Bronchial epithelial cell (primary cell): Measurements from ENCODE around the gene DVL2. TPM values are rescaled to one million over a fixed set of nuclear protein-coding genes. Genes with fewer than 3 reads are reported as not detected.

ENCODE experiments used
- DNase-seq: peaks from one replicate; pipeline ENCODE4 v3.0.0-alpha.2; 2010; ENCODE audit warnings: low read depth
- FAIRE-seq: peaks from 2 replicates; lab custom pipeline; 2011; peaks lifted over from hg19 to GRCh38; lab: Jason Lieb, UNC
- H3K27me3 ChIP-seq: 2 replicates; pipeline ENCODE4 v1.5.1; 2011; ENCODE audit warnings: low read length; ENCODE audit not compliant: control insufficient read depth, insufficient read depth
- H3K36me3 ChIP-seq: 2 replicates; pipeline ENCODE4 v1.5.1; 2011; ENCODE audit warnings: low read length; ENCODE audit not compliant: control insufficient read depth, insufficient read depth
- H3K4me3 ChIP-seq: 2 replicates; pipeline ENCODE4 v1.5.1; 2011; ENCODE audit warnings: mild to moderate bottlenecking, low read depth, low read length, control low read depth
- total RNA-seq: library from RNA; depleted of rRNA; stranded (reverse); fragments of >200 nt; gene quantifications from 2 replicates; pipeline ENCODE4 v1.2.1, GENCODE V29; 2014
- TF ChIP-seq, protein P1 (sequence below): IDR thresholded peaks from 2 replicates; pipeline ENCODE4 v1.5.1; 2011; ENCODE audit warnings: mild to moderate bottlenecking, moderate library complexity, low read length, control low read depth, inconsistent platforms; ENCODE audit not compliant: insufficient read depth, severe bottlenecking

Gene DVL2
- total RNA-seq, 1 donor from 2014 or later, result 52.1 TPM

DNA sequence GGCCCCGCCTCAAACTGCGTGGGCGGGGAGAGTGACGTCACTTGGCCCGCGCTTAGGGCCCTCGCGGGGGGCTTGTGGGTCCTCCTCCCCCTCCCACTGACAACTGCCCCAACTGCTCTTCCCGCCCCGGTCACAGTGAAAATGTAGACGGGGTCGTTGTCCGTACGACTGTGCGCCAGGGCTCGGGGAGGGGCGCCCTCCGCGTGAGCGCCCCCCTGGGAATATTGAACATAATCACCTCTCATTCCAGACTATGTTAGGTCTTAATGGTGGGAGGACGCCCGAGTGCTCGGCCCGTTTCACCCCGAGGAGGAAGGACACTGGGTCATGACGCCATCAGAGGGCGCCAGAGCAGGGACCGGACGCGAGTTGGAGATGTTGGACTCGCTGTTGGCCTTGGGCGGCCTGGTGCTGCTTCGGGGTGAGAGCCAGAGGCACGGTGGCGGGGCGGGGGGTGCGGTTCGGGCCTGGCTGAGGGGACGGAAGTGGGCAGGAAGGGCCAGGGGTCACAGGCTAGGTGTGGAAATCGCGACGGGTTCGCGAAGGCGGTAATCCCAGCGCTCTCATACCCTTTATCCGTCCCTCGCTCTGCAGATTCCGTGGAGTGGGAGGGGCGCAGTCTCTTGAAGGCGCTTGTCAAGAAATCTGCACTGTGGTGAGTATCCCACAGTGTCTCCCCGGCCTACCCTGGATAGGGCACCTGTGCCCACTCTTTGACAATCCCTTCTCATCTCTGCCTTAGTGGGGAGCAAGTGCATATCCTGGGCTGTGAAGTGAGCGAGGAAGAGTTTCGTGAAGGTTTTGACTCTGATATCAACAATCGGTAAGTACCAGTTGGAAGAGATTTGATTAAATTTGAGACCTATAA, 18.1 kb upstream of the DVL2 start, which contains the start of gene ELP5:
Gene ELP5, plus strand, starts transcription at position 40 of the 868 bp plus-strand sequence. Its CDS starts 336 bp downstream, at position 376.
- peak; percentile 84 for DNase-seq
- no peak for FAIRE-seq
- H3K36me3 ChIP-seq, result peaks cover 3% of the 10 kb centered on the region
- TF ChIP-seq, protein P1, sequence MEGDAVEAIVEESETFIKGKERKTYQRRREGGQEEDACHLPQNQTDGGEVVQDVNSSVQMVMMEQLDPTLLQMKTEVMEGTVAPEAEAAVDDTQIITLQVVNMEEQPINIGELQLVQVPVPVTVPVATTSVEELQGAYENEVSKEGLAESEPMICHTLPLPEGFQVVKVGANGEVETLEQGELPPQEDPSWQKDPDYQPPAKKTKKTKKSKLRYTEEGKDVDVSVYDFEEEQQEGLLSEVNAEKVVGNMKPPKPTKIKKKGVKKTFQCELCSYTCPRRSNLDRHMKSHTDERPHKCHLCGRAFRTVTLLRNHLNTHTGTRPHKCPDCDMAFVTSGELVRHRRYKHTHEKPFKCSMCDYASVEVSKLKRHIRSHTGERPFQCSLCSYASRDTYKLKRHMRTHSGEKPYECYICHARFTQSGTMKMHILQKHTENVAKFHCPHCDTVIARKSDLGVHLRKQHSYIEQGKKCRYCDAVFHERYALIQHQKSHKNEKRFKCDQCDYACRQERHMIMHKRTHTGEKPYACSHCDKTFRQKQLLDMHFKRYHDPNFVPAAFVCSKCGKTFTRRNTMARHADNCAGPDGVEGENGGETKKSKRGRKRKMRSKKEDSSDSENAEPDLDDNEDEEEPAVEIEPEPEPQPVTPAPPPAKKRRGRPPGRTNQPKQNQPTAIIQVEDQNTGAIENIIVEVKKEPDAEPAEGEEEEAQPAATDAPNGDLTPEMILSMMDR, result peak; percentile 38
- no peaks in the 10 kb centered on the region for H3K27me3 ChIP-seq
- peak within 1 kb of the TSS; percentile 54 for H3K4me3 ChIP-seq

DNA sequence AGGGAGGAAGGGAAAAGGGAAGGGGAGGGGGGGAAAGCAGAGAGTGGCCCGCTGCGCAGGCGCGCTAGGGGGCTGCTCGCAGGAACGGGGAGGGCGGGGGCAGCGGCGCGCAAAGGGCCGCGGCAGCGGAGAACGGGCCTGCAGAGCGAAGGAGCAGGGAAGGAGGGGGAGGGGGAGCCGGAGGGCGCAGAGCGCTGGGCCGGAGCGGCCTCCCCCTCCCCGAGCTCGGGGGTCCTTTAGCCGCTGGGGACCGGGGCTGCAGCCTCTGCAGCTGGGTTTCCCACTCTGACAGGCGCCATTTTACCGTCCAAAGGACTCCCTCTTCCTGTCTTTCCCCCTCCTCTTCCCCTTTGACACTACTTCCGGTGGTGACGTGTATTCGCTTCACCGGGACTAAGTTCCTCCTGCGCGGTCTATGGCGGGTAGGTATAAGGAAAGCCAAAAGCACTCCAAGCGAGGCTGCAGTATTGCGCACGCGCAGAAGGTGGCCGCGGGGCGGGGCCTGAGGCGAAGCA, 17.4 kb upstream of the DVL2 start, which contains the start of gene CTDNEP1:
Gene CTDNEP1, minus strand, starts transcription at position 74 of the 515 bp plus-strand sequence. CDS start 438 bp downstream, outside the sequence.
- peak; percentile 64 for FAIRE-seq
- TF ChIP-seq, protein P1, result no peak
- DNase-seq, result peak; percentile 98
- Histone ChIP-seq H3K4me3 (peak within 1 kb of the TSS; percentile 54), H3K36me3 (peaks cover 5% of the 10 kb centered on the region), H3K27me3 (no peaks in the 10 kb centered on the region)

DNA sequence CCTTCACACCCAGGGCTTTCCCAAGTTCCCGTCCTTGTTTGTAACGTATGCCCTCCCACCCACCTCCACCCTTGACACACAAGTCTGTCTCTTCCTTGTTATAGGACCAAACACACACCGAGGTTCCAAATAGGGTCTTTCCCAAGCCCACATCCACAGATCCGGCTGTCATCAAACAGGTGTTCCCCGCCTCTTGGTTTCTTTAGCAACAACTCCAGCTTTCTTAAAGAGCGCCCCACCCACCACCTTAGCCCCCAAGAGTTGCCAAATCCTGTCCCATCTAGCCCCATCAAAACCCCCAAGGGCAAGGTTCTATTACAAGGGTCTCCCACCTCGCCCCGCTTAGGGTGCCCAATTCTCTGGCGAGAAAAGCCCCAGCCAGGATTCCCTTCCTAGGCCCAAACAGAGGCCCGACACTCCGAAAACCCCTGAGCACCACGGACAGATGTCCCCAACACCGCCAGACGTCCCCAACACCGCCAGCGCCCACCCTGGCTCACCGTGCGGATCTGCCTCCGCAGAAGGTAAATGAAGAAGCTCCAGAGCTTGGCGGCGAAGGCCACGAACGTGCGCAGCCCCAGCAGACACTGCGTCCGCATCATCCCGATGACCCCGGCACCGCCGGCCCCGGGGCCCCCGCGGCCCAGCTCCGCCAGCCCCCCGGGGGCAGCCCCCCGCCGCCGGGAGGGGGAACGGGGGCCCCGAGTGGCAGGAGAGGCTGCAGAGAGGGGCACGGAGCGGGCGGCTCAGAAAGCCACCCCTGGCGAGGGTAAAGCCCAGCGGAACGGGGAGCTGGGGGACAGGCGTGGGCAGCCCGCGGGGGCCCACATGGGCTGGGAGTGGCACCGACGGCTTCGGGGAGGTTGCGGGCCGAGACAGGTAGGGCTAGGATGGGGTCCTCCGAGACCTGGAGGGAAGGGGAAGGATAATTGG, 16.6 kb upstream of the DVL2 start:
- Histone ChIP-seq H3K27me3 (no peaks in the 10 kb centered on the region), H3K36me3 (peaks cover 7% of the 10 kb centered on the region), H3K4me3 (peak overlapping the region; percentile 54)
- no peak for DNase-seq
- FAIRE-seq, result no peak
- TF ChIP-seq, protein P1, result no peak

DNA sequence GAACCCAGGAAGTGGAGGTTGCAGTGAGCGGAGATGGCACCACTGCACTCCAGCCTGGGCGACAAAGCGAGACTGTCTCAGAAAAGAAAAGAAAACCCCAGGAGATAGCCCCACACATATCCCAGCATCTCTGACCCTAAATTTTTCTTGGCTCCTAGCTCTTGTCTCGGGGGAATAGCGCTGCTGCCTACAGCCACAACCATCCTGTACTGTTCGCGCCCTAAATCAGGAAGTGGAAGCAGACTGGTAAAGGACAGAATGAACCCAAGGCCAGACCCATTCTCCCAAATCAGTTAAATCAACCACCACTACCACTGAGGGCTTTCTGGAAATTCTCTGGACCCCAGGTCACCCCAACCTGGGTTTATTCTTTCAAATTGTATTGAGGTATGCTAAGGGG, 15.5 kb upstream of the DVL2 start:
- H3K27me3 ChIP-seq, result no peaks in the 10 kb centered on the region
- peaks cover 8% of the 10 kb centered on the region for H3K36me3 ChIP-seq
- FAIRE-seq (no peak), DNase-seq (no peak)
- TF ChIP-seq, protein P1, result no peak
- no peak overlapping the region for H3K4me3 ChIP-seq

DNA sequence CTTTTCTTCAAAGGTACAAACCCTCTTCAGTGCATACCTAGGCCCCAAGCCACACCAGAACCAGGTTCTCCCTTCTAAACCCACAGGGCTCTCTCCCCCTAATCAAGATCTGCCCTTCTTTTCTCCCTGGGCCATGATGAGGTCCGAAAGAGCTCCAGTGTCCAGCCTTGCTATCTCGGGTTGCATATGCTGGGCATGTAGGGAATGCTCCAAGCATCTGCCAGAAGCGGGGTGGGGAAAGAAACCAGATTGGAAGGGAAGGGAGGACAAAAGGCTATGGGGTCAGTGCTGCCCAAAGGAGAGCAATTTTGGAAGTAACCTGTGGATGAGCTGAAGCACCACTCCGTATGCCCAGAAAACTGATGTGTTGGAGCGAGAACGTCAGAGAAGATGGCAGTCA, 14.9 kb upstream of the DVL2 start:
- no peak for DNase-seq
- no peak overlapping the region for H3K4me3 ChIP-seq
- TF ChIP-seq, protein P1, result no peak
- no peak for FAIRE-seq
- H3K36me3 ChIP-seq, result peaks cover 5% of the 10 kb centered on the region
- H3K27me3 ChIP-seq, result no peaks in the 10 kb centered on the region
